ENCODE measurements around the gene ZNF549. TPM values are rescaled to one million over a fixed set of nuclear protein-coding genes. Genes with fewer than 3 reads are reported as not detected.

ZNF549 gene
- total and polyA plus RNA-seq, 2 of the 8 experiments (the other 6 are each of a cell fraction or from before 2014, with no cell fraction given), result 4.3 to 9.7 TPM

- Histone ChIP-seq H3K4me3 (ENCODE audit: extremely low read depth in 1 of 4, insufficient read depth in 2 of 4, low read depth in 3 of 4, low read length in 4 of 4) (no peak overlapping the region), H3K56ac (replicated peaks; ENCODE audit: insufficient read length, low read depth, low read length) (no peak overlapping the region), H2BK120ac (replicated peaks; ENCODE audit: low read depth, low read length) (no peak overlapping the region), H2BK12ac (ENCODE audit: low read depth, low read length) (no peak overlapping the region), H3K4me1 (replicated peaks in 1 of 4; ENCODE audit: control insufficient read depth in 3 of 4, insufficient read depth in 4 of 4, low read length in 3 of 4) (no peaks in the 10 kb centered on the region), H2AFZ (ENCODE audit: low read length) (no peak overlapping the region), H2BK5ac (ENCODE audit: low read depth, low read length) (no peak overlapping the region), H2AK5ac (ENCODE audit: low read depth, low read length) (no peak overlapping the region), H3K9ac (replicated peaks in 1 of 4; ENCODE audit: extremely low read depth in 1 of 4, low read depth in 3 of 4, low read length in 3 of 4) (no peak overlapping the region), H4K91ac (replicated peaks; ENCODE audit: insufficient read length, low read length) (no peak overlapping the region), H4K20me1 (replicated peaks in 1 of 2; ENCODE audit: control insufficient read depth in 1 of 2, insufficient read depth in 2 of 2, low read length in 2 of 2) (no peaks in the 10 kb centered on the region), H3K23ac (ENCODE audit: insufficient read length) (no peak overlapping the region), H2BK15ac (ENCODE audit: low read length) (no peak overlapping the region), H3K23me2 (ENCODE audit: low read depth, low read length) (no peaks in the 10 kb centered on the region), H4K5ac (ENCODE audit: insufficient read length, low read depth, low read length) (no peak overlapping the region), H3K27me3 (replicated peaks in 1 of 4; ENCODE audit: control insufficient read depth in 3 of 4, extremely low read depth in 1 of 4, insufficient read depth in 3 of 4, low read length in 3 of 4) (no peaks in the 10 kb centered on the region), H3K4ac (replicated peaks; ENCODE audit: insufficient read length, low read depth, low read length) (no peak overlapping the region), H3K18ac (ENCODE audit: extremely low read depth, low read length) (no peak overlapping the region), H3K27ac (ENCODE audit: low read depth, low read length) (no peak overlapping the region), H3K14ac (ENCODE audit: insufficient read length) (no peak overlapping the region), H3K9me3 (ENCODE audit: insufficient read depth in 2 of 2, low read depth in 1 of 2, low read length in 1 of 2) (peaks cover 86 to 97% of the 10 kb centered on the region in 2 experiments), H3K79me1 (ENCODE audit: low read depth, low read length) (peaks cover 4% of the 10 kb centered on the region), H3K4me2 (ENCODE audit: insufficient read depth in 1 of 2, low read depth in 2 of 2, low read length in 2 of 2) (no peak overlapping the region), H3K36me3 (ENCODE audit: control insufficient read depth in 2 of 4, insufficient read depth in 4 of 4, low read length in 3 of 4) (peaks cover 24 to 70% (median 58%) of the 10 kb centered on the region in 4 experiments; a peak in 7 of 8 replicates), H3K79me2 (ENCODE audit: control insufficient read depth in 1 of 2, insufficient read depth in 2 of 2, low read length in 2 of 2) (peaks cover 0 to 8% of the 10 kb centered on the region in 2 experiments; a peak in 3 of 4 replicates), H4K8ac (ENCODE audit: extremely low read depth, insufficient read depth, low read length) (no peak overlapping the region), H2BK20ac (ENCODE audit: low read length) (no peak overlapping the region)
- WGBS, 2 experiments (ENCODE audit: extremely low coverage in 1 of 2, insufficient coverage in 1 of 2, insufficient read length in 1 of 2, insufficient replicate concordance in 2 of 2, low coverage in 1 of 2, low lambda C conversion rate in 2 of 2, missing lambda C conversion rate in 1 of 2), result 87% methylated on average over 3 of the region's 3 CpGs; no CpG with 5 or more reads in 1 of the 2 experiments
- TF ChIP-seq BACH1 (IDR thresholded peaks at IDR 0.05; ENCODE audit: low read length) (no peak), ZNF274 (IDR thresholded peaks at IDR 0.05; ENCODE audit: borderline replicate concordance, extremely low read depth, low read length) (peak; percentile 92)
- ChIA-PET CTCF (ENCODE audit: partially characterized antibody) (no interaction called here), POLR2A (ENCODE audit: partially characterized antibody) (no interaction called here)
- FAIRE-seq, result no peak
- DNase-seq (ENCODE audit: low read depth in 1 of 2, low spot score in 2 of 2), result no peak
Measured at GRCh38 chr19:57572415-57572947, 45.3 kb downstream of the ZNF549 start.

All from H1 (cell line).